ENCODE measurements around the gene AMIGO1.
"Not testable (repeated sequence)": the region's sequence is repeated elsewhere in the genome, so short reads cannot be mapped to it uniquely, and the experiment has no call there.

The AMIGO1 gene

DNA sequence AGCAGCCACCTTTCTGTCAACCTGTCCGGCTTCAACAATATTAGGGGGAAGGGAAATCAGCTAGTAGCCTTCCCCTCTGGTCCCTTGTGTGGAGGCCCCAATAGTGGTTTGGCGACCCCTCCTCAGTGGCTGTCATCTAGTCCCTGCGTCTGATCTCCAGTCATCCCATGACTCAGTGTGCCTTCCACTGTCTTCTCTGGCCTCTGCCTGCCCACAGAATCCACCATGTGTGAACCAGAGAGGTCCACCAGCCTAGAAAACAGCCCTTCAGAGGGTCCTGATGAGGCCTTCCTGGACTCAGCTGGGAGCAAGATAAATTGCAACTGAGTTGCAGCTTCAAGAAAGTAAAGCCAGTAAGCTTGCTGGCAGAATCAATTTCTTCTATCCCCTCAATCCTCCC, 29.6 kb downstream of the AMIGO1 start:
- H3K9me3 ChIP-seq (ENCODE audit: control insufficient read depth, insufficient read depth, low read depth, low read length) = no peaks in the 10 kb centered on the region
- no peak overlapping the region for H3K9ac ChIP-seq (ENCODE audit: low read length)
- H3K4me1 ChIP-seq (ENCODE audit: control insufficient read depth, insufficient read depth, low read length) = peaks cover 5% of the 10 kb centered on the region
- H3K4me3 ChIP-seq (ENCODE audit: low read depth, low read length) = no peak overlapping the region
- peaks cover 22% of the 10 kb centered on the region; the same call in 1 of the 2 replicates for H3K27me3 ChIP-seq (ENCODE audit: control insufficient read depth, insufficient read depth, low read length)
- H3K36me3 ChIP-seq (ENCODE audit: control insufficient read depth, insufficient read depth, low read length) = no peaks in the 10 kb centered on the region
- H3K27ac ChIP-seq (ENCODE audit: low read depth, low read length) = no peak overlapping the region

DNA sequence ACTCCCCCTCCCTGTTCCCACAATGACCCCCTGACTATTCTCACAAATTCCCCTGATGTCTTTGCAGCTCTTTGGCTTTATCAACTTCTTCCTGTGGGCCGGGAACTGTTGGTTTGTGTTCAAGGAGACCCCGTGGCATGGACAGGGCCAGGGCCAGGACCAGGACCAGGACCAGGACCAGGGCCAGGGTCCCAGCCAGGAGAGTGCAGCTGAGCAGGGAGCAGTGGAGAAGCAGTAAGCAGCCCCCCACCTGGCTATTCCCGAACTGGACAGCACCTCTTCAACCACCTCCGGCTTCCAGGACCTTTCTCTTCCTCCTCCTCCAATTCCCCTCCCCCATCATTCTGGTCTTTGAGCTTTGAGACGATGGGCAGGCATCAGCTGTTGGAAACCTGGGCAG, 30.2 kb downstream of the AMIGO1 start:
- Histone ChIP-seq H3K9ac (ENCODE audit: low read length) (no peak overlapping the region), H3K9me3 (ENCODE audit: control insufficient read depth, insufficient read depth, low read depth, low read length) (no peaks in the 10 kb centered on the region), H3K4me1 (ENCODE audit: control insufficient read depth, insufficient read depth, low read length) (peaks cover 5% of the 10 kb centered on the region), H3K27me3 (ENCODE audit: control insufficient read depth, insufficient read depth, low read length) (peaks cover 27% of the 10 kb centered on the region; the same call in 1 of the 2 replicates), H3K4me3 (ENCODE audit: low read depth, low read length) (no peak overlapping the region), H3K36me3 (ENCODE audit: control insufficient read depth, insufficient read depth, low read length) (no peaks in the 10 kb centered on the region), H3K27ac (ENCODE audit: low read depth, low read length) (no peak overlapping the region)

DNA sequence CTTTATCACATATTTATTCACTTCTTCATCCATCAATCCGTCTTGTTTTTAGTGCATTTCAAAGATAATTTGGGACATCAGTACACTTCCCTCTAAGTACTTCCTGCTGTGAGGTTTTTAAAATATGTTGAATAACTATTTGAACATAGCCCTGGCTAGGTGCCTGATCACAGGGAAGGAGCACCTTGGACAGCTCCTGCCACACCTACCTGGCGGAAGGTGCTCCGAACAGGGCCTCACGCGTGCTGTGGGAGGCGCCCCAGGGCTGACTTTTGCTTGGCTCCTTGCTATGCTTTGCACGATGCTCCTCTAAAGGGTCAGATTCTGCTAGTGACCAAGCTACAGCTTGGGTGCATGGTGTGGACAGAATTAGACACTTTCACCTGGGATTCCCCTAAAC, 30.7 kb downstream of the AMIGO1 start:
- H3K4me3 ChIP-seq (ENCODE audit: low read depth, low read length) = no peak overlapping the region
- H3K4me1 ChIP-seq (ENCODE audit: control insufficient read depth, insufficient read depth, low read length) = peaks cover 5% of the 10 kb centered on the region
- peaks cover 30% of the 10 kb centered on the region; the same call in 1 of the 2 replicates for H3K27me3 ChIP-seq (ENCODE audit: control insufficient read depth, insufficient read depth, low read length)
- no peak overlapping the region for H3K9ac ChIP-seq (ENCODE audit: low read length)
- no peaks in the 10 kb centered on the region for H3K36me3 ChIP-seq (ENCODE audit: control insufficient read depth, insufficient read depth, low read length)
- no peak overlapping the region for H3K27ac ChIP-seq (ENCODE audit: low read depth, low read length)
- H3K9me3 ChIP-seq (ENCODE audit: control insufficient read depth, insufficient read depth, low read depth, low read length) = no peaks in the 10 kb centered on the region

DNA sequence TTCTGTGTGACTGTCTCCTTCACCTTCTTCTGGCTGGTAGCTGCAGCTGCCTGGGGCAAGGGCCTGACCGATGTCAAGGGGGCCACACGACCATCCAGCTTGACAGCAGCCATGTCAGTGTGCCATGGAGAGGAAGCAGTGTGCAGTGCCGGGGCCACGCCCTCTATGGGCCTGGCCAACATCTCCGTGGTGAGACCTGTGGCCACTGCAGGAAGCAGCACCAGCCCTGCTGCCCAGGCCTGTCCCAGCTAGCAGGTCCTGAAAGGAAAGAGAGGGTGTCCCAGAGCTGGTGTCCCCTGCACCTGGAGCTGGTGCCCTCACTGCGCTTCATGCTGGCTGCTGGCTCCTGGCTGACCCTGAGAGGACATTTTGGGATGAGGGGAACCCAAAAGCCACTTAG, 31.7 kb downstream of the AMIGO1 start:
- Histone ChIP-seq H3K4me1 (ENCODE audit: control insufficient read depth, insufficient read depth, low read length) (peaks cover under 1% of the 10 kb centered on the region; the same call in 1 of the 2 replicates), H3K9ac (ENCODE audit: low read length) (no peak overlapping the region), H3K4me3 (ENCODE audit: low read depth, low read length) (no peak overlapping the region), H3K36me3 (ENCODE audit: control insufficient read depth, insufficient read depth, low read length) (no peaks in the 10 kb centered on the region), H3K9me3 (ENCODE audit: control insufficient read depth, insufficient read depth, low read depth, low read length) (no peaks in the 10 kb centered on the region), H3K27me3 (ENCODE audit: control insufficient read depth, insufficient read depth, low read length) (peaks cover 27% of the 10 kb centered on the region; the same call in 1 of the 2 replicates), H3K27ac (ENCODE audit: low read depth, low read length) (no peak overlapping the region)

DNA sequence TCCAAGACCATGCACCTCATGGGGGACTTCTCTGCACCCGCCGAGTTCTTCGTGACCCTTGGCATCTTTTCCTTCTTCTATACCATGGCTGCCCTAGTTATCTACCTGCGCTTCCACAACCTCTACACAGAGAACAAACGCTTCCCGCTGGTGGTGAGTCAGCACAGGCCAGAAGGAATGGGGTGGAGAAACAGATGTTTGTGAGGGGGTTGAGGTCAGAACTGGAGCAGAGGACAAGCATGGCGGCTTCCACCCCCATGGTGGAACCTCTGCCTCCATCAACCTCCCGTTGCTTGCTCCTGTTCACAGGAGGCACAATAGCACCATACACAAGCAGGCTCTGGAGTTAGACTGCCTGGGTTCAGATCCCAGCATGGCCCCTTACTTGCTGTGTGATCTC, 32.7 kb downstream of the AMIGO1 start:
- Histone ChIP-seq H3K9me3 (ENCODE audit: control insufficient read depth, insufficient read depth, low read depth, low read length) (no peaks in the 10 kb centered on the region), H3K36me3 (ENCODE audit: control insufficient read depth, insufficient read depth, low read length) (no peaks in the 10 kb centered on the region), H3K27me3 (ENCODE audit: control insufficient read depth, insufficient read depth, low read length) (peaks cover 20% of the 10 kb centered on the region; the same call in 1 of the 2 replicates), H3K9ac (ENCODE audit: low read length) (no peak overlapping the region), H3K4me1 (ENCODE audit: control insufficient read depth, insufficient read depth, low read length) (no peaks in the 10 kb centered on the region), H3K4me3 (ENCODE audit: low read depth, low read length) (no peak overlapping the region), H3K27ac (ENCODE audit: low read depth, low read length) (no peak overlapping the region)

DNA sequence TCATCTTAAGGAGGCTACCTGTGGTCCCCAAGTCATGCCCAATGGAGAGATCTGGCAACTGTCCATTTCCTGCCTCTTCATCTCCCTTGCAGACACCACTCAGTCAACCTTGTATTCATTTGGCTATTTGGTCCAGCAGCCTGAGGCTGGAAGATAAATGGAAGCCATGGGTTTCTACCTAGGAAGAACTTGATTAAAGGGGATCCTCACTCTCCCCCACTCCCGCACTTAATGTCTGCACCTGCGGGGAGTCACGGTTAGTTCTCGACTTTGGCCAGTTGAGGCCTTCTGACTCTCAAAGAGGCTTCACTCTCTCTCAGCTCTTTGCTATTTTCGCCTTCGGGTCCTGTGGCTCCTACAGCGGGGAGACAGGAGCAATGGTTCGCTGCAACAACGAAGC, 34.3 kb downstream of the AMIGO1 start:
- Histone ChIP-seq H3K27ac (ENCODE audit: low read depth, low read length) (no peak overlapping the region), H3K27me3 (ENCODE audit: control insufficient read depth, insufficient read depth, low read length) (peaks cover 24% of the 10 kb centered on the region), H3K4me3 (ENCODE audit: low read depth, low read length) (no peak overlapping the region), H3K9ac (ENCODE audit: low read length) (no peak overlapping the region), H3K36me3 (ENCODE audit: control insufficient read depth, insufficient read depth, low read length) (no peaks in the 10 kb centered on the region), H3K9me3 (ENCODE audit: control insufficient read depth, insufficient read depth, low read depth, low read length) (no peaks in the 10 kb centered on the region), H3K4me1 (ENCODE audit: control insufficient read depth, insufficient read depth, low read length) (no peaks in the 10 kb centered on the region)

DNA sequence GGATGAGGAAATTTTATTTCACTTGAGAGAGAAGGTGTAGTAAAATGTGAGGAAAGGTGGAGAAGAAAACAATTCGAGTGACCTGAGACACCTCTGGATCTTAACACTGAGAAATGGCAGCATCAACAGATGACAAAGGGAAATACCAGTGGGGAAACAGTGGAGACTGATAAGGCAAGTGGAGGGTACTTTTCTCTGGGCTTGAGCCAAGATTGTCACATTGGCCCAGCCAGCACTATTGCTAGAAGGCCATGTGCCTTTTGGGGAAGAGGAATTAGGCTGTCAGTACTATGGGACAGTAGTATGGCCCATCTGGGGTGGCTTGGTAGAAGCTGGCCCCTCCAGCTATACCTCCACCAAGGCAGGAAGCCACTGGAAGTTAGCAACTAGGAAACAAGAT, 34.8 kb downstream of the AMIGO1 start:
- Histone ChIP-seq H3K4me3 (ENCODE audit: low read depth, low read length) (no peak overlapping the region), H3K9ac (ENCODE audit: low read length) (no peak overlapping the region), H3K9me3 (ENCODE audit: control insufficient read depth, insufficient read depth, low read depth, low read length) (no peaks in the 10 kb centered on the region), H3K36me3 (ENCODE audit: control insufficient read depth, insufficient read depth, low read length) (no peaks in the 10 kb centered on the region), H3K27ac (ENCODE audit: low read depth, low read length) (no peak overlapping the region), H3K4me1 (ENCODE audit: control insufficient read depth, insufficient read depth, low read length) (no peaks in the 10 kb centered on the region), H3K27me3 (ENCODE audit: control insufficient read depth, insufficient read depth, low read length) (peaks cover 24% of the 10 kb centered on the region)

DNA sequence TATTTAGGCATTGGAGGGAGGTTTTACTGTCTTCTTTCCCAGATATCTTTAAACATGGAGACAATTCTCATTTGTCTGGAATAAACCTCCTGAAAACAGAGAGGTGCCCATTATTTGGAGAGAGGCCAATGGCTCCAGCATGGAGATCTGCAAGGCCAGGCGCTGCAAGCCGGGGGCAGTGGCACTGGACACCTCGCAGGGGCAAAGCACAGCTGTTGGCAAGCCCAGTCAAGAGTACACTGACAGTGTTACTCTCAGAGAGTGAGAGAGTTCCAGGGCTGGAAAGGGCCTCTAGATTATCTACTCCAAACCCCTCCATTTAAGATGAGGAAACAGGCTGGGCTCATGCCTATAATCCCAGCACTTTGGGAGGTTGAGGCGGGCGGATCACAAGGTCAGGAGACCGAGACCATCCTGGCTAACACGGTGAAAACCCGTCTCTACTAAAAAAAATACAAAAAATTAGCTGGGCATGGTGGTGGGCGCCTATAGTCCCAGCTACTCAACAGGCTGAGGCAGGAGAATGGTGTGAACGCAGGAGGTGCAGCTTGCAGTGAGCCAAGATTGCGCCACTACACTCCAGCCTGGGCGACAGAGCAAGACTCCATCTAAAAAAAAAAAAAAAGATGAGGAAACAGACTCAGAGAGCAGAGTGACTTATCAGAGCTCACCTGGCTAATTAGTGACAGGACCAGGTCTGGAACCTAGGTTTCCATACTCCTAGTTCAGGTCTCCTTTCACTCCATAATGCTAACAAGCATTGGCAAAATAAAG, 36.1 kb downstream of the AMIGO1 start:
- H3K36me3 ChIP-seq (ENCODE audit: control insufficient read depth, insufficient read depth, low read length); H3K27ac ChIP-seq (ENCODE audit: low read depth, low read length); H3K9ac ChIP-seq (ENCODE audit: low read length); H3K4me3 ChIP-seq (ENCODE audit: low read depth, low read length); H3K4me1 ChIP-seq (ENCODE audit: control insufficient read depth, insufficient read depth, low read length); H3K9me3 ChIP-seq (ENCODE audit: control insufficient read depth, insufficient read depth, low read depth, low read length): not testable (repeated sequence)
- H3K27me3 ChIP-seq (ENCODE audit: control insufficient read depth, insufficient read depth, low read length) = peaks cover 30% of the 10 kb centered on the region

DNA sequence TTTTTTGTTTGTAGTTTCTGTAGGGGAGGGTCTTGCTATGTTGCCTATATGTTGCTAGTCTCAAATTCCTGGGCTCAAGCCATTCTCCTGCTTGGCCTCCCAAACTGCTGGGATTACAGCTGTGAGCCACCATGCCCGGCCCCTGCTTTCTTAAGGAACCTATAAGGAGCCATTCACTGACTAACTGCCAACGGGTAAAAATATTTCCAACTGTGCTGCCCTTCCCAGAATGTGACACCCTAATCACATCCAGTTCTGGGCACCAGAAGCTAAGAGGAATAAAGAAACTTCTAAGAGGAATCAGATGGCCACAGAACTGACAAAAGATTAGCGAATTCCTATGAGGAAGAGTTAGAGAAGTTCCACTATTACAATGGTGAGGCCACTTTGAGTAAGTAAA, 36.7 kb downstream of the AMIGO1 start:
- Histone ChIP-seq H3K9ac (ENCODE audit: low read length) (no peak overlapping the region), H3K4me1 (ENCODE audit: control insufficient read depth, insufficient read depth, low read length) (peaks cover 14% of the 10 kb centered on the region), H3K4me3 (ENCODE audit: low read depth, low read length) (no peak overlapping the region), H3K27ac (ENCODE audit: low read depth, low read length) (no peak overlapping the region), H3K36me3 (ENCODE audit: control insufficient read depth, insufficient read depth, low read length) (no peaks in the 10 kb centered on the region), H3K27me3 (ENCODE audit: control insufficient read depth, insufficient read depth, low read length) (peaks cover 35% of the 10 kb centered on the region), H3K9me3 (ENCODE audit: control insufficient read depth, insufficient read depth, low read depth, low read length) (no peaks in the 10 kb centered on the region)

DNA sequence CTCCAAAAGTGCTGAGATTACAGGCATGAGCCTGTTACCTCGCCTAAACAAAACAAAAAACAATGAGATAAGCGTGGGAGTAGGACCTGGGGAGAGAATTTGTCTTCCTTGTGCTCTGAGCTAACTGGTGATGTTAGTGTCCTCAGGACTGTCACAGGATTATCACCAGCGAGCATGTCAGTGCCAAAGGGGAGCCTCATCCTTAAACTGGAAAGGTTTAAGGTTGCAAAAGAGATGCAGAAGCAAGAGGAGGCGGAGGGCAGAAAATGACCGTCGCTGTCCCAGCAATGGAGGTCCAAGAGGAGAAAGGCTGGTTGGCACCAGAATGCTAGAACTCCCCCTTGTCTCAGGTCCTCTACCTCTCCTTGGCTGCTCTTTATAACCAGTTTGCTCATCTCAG, 39.3 kb downstream of the AMIGO1 start:
- Histone ChIP-seq H3K27ac (ENCODE audit: low read depth, low read length) (no peak overlapping the region), H3K9ac (ENCODE audit: low read length) (no peak overlapping the region), H3K9me3 (ENCODE audit: control insufficient read depth, insufficient read depth, low read depth, low read length) (no peaks in the 10 kb centered on the region), H3K4me1 (ENCODE audit: control insufficient read depth, insufficient read depth, low read length) (peaks cover 20% of the 10 kb centered on the region), H3K36me3 (ENCODE audit: control insufficient read depth, insufficient read depth, low read length) (no peaks in the 10 kb centered on the region), H3K27me3 (ENCODE audit: control insufficient read depth, insufficient read depth, low read length) (peaks cover 59% of the 10 kb centered on the region), H3K4me3 (ENCODE audit: low read depth, low read length) (no peak overlapping the region)

DNA sequence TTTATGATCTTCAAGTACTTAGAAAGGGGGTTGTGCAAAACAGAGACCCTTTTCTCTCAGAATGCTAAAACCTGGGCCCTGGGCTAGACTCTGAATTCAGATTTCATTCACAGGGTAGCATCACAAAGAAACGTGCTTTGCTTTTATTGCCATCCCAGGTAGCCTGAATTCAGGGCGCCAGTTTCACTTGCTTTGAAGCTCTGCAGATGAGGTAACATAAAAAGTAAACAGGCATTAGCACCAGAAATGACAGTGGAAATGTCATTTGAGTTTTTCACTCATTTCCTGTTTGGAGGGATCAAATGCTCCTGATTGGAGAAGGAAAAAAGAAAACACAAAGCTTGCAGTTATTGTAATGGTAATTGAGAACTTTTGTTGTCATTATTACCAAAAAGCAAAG, 40.6 kb downstream of the AMIGO1 start:
- Histone ChIP-seq H3K27ac (ENCODE audit: low read depth, low read length) (no peak overlapping the region), H3K27me3 (ENCODE audit: control insufficient read depth, insufficient read depth, low read length) (peaks cover 65% of the 10 kb centered on the region), H3K4me1 (ENCODE audit: control insufficient read depth, insufficient read depth, low read length) (peaks cover 20% of the 10 kb centered on the region), H3K9ac (ENCODE audit: low read length) (no peak overlapping the region), H3K36me3 (ENCODE audit: control insufficient read depth, insufficient read depth, low read length) (no peaks in the 10 kb centered on the region), H3K9me3 (ENCODE audit: control insufficient read depth, insufficient read depth, low read depth, low read length) (no peaks in the 10 kb centered on the region), H3K4me3 (ENCODE audit: low read depth, low read length) (no peak overlapping the region)
